Measurements from ENCODE around the gene B3GNT7. TPM values are rescaled to one million over a fixed set of nuclear protein-coding genes. Genes with fewer than 3 reads are reported as not detected.
"Not testable (repeated sequence)": the region's sequence is repeated elsewhere in the genome, so short reads cannot be mapped to it uniquely, and the experiment has no call there.

Gene B3GNT7
- total RNA-seq, 1 donor from 2014 or later: 80.0 TPM

DNA sequence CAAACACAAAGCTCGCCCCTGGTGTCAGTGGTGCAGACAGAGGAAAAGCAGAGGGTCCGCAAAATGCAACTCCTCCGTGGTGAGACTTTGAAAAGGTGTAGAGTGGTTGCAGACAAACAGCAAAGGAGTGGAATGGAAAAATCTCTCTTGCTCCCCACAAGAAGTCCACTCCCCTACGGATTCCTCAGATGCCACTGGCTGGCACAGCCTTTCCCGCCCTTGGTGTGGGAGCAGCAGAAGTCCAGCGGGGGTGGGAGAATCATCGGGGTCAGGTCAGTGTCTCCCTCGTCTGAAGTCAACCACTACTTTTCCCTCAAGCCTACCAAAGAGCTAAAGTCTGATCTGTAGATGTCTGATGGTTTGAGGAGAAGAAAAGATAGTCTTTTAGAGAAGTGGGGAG lies 22.3 kb upstream of the B3GNT7 start:
- Histone ChIP-seq H3K4me1 (no peaks in the 10 kb centered on the region), H3K9me3 (no peaks in the 10 kb centered on the region), H3K36me3 (no peaks in the 10 kb centered on the region), H3K27me3 (ENCODE audit: low read depth) (no peaks in the 10 kb centered on the region), H3K27ac (no peak overlapping the region), H3K4me3 (no peak overlapping the region)
- no peak for DNase-seq
- peak in 1 of 2 donors; percentile 18 for ATAC-seq
- TF ChIP-seq, protein P1, sequence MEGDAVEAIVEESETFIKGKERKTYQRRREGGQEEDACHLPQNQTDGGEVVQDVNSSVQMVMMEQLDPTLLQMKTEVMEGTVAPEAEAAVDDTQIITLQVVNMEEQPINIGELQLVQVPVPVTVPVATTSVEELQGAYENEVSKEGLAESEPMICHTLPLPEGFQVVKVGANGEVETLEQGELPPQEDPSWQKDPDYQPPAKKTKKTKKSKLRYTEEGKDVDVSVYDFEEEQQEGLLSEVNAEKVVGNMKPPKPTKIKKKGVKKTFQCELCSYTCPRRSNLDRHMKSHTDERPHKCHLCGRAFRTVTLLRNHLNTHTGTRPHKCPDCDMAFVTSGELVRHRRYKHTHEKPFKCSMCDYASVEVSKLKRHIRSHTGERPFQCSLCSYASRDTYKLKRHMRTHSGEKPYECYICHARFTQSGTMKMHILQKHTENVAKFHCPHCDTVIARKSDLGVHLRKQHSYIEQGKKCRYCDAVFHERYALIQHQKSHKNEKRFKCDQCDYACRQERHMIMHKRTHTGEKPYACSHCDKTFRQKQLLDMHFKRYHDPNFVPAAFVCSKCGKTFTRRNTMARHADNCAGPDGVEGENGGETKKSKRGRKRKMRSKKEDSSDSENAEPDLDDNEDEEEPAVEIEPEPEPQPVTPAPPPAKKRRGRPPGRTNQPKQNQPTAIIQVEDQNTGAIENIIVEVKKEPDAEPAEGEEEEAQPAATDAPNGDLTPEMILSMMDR (IDR thresholded peaks at IDR 0.05): no peak
- intact Hi-C loops (cut with DNase I): no loop called here

DNA sequence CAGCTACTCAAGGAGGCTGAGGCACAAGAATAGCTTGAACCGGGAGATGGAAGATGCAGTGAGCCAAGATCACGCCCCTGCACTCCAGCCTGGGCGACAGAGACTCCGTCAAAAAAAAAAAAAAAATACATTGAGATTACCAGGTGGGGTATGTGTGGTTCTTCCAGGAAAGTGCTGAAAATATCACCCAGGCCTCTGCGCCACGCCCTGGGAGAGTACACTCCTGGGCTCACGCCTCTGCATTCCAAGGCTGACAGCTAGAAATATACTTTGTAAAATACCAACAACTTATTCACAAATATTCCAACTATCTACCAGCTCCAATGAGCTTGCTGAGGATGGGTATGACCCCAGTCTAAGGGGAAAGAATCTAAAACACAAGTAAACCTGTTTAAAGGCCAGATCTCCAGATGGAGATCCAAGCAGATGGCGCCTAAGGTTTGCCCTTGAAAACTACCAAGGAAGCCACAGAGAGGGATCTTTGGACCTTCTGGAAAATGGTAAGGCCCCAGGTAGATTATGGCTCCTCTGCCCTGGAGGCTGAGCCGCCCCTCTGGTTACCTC lies 21.6 kb upstream of the B3GNT7 start:
- no peaks in the 10 kb centered on the region for H3K9me3 ChIP-seq
- no peaks in the 10 kb centered on the region for H3K27me3 ChIP-seq (ENCODE audit: low read depth)
- DNase-seq (no peak), ATAC-seq (peak; percentile 54 to 63)
- no peaks in the 10 kb centered on the region for H3K4me1 ChIP-seq
- TF ChIP-seq, protein P1 (IDR thresholded peaks at IDR 0.05): no peak
- no peak overlapping the region for H3K4me3 ChIP-seq
- no peak overlapping the region for H3K27ac ChIP-seq
- no peaks in the 10 kb centered on the region for H3K36me3 ChIP-seq
- intact Hi-C loops (cut with DNase I): no loop called here

DNA sequence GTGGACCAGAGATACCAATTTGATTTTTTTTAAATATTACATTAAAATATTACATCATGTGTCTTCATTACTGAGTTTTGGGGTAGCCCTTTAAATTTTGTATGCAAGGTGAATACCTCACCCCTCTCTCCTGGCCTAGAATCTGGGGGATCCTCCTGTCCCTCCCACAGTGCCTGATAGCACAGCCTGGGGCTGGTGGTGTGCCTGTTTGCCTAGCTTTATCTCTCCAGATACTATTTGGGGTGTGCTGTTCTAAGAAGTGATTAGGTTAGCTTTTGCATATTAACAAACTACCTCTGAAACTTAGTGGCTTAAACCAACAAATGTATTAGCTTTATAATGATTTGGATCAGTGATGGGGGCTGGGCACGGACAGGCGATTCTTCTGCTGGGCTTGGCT lies 20.7 kb upstream of the B3GNT7 start:
- intact Hi-C loops (cut with DNase I): no loop called here
- Histone ChIP-seq H3K36me3 (no peaks in the 10 kb centered on the region), H3K4me3 (no peak overlapping the region), H3K27me3 (ENCODE audit: low read depth) (no peaks in the 10 kb centered on the region), H3K4me1 (no peaks in the 10 kb centered on the region), H3K9me3 (no peaks in the 10 kb centered on the region), H3K27ac (no peak overlapping the region)
- DNase-seq (no peak), ATAC-seq (no peak)
- TF ChIP-seq, protein P1 (IDR thresholded peaks at IDR 0.05): no peak

DNA sequence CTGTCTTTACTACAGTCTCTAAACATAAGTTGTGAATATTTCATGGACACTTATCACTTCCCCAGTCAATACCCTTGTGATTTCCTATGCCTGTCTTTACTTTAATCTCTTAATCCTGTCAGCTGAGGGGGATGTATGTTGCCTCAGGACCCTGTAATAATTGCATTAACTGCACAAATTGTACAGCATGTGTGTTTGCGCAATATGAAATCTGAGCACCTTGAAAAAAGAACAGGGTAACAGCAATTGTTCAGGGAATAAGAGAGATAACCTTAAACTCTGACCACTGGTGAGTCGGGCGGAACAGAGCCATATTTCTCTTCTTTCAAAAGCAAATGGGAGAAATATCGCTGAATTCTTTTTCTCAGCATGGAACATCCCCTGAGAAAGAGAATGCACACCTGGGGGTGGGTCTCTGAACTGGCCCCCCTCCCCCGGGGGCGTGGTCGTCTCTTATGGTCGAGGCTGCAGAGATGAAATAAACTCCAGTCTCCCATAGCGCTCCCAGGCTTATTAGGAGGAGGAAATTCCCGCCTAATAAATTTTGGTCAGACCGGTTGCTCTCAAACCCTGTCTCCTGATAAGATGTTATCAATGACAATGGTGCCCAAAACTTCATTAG lies 19.4 kb upstream of the B3GNT7 start:
- DNase-seq; H3K27ac ChIP-seq; H3K4me1 ChIP-seq; ATAC-seq; H3K4me3 ChIP-seq; intact Hi-C loops (cut with DNase I); H3K36me3 ChIP-seq; H3K27me3 ChIP-seq (ENCODE audit: low read depth); H3K9me3 ChIP-seq: not testable (repeated sequence)

DNA sequence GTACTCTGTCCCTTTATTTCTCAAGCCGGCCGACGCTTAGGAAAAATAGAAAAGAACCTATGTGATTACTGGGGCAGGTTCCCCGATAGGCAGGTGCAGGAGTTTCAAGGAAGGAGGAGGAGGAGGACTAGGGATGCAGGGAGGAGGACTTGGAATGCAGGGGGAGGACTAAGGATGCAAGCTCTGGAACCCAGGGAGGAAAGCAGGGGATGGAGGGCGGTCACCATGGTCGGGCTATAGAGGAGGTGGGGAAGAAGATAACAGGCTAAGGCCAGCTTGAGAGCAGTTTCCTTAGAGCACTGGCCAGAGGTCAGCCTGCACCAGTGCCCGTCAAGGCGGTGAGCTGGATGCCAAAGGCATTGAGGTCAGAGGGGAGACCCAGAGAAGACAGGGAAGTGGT lies 18.7 kb upstream of the B3GNT7 start:
- Histone ChIP-seq H3K27me3 (ENCODE audit: low read depth) (no peaks in the 10 kb centered on the region), H3K36me3 (no peaks in the 10 kb centered on the region), H3K27ac (no peak overlapping the region), H3K4me1 (no peaks in the 10 kb centered on the region), H3K9me3 (no peaks in the 10 kb centered on the region), H3K4me3 (no peak overlapping the region)
- ATAC-seq (peak; percentile 24 to 39), DNase-seq (no peak)
- intact Hi-C loops (cut with DNase I): no loop called here
- TF ChIP-seq, protein P1 (IDR thresholded peaks at IDR 0.05): no peak

DNA sequence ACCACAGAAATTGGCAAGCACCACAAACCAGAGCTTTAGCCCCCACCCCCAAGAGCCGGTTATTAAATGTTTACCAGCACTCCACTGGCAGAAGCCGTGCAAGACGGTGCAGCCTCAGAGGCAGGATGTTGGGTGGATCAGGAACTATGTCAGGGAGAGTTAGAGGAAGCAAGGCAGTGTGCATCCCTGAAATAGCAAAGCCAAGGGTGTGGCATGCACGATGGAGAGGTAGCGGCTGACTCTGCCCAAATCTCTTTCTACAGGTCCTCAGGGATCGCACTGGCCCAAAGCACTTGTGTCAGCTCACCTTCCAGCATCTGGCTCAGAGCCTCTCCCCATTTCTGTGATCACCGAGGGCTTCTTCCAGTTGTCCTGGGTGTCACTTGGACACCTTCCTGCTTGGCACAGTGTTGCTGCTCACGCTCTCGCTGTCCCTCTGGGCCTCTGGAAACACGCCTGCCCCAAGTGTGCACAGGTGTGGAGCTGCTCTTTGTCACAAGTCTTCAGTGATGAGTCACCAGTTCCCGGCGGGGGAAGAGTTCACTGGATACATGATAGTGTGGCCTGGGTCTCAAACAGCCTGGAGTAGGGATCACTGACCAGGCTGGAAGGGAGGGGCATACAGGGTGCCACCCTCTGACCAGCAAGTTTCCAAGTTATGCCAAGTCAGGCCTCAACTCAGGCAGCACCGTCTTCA lies 17.3 kb upstream of the B3GNT7 start:
- intact Hi-C loops (cut with DNase I): no loop called here
- H3K27ac ChIP-seq: no peak overlapping the region
- ATAC-seq: peak; percentile 10 to 40

More for the DNA sequence above, 17.3 kb upstream of the B3GNT7 start:
- Histone ChIP-seq H3K27me3 (ENCODE audit: low read depth) (no peaks in the 10 kb centered on the region), H3K4me3 (no peak overlapping the region), H3K4me1 (no peaks in the 10 kb centered on the region), H3K36me3 (no peaks in the 10 kb centered on the region), H3K9me3 (no peaks in the 10 kb centered on the region)
- no peak for DNase-seq
- TF ChIP-seq, protein P1 (IDR thresholded peaks at IDR 0.05): no peak
